Mononuclear cell (primary cell): ENCODE data around the gene EEF1A2. TPM values are rescaled to one million over a fixed set of nuclear protein-coding genes. Genes with fewer than 3 reads are reported as not detected.

Experiments
- H3K27me3 ChIP-seq: 2 replicates; pipeline ENCODE4 v1.6.0; 2011; ENCODE audit warnings: low read length, control low read depth; ENCODE audit not compliant: insufficient read depth
- H3K4me1 ChIP-seq: 2 replicates; pipeline ENCODE4 v1.5.1; 2011; ENCODE audit warnings: mild to moderate bottlenecking, low read length, control low read depth; ENCODE audit not compliant: insufficient read depth
- H3K4me3 ChIP-seq: 2 replicates; pipeline ENCODE4 v1.5.1; 2011; ENCODE audit warnings: mild to moderate bottlenecking, low read length, moderate library complexity
- H3K9me3 ChIP-seq: 2 replicates; pipeline ENCODE4 v1.5.1; 2011; ENCODE audit warnings: low read depth, mild to moderate bottlenecking, control low read depth, low read length
- total RNA-seq: library from RNA; depleted of rRNA; stranded (reverse); fragments of >200 nt; gene quantifications from one replicate; pipeline ENCODE4 v1.2.3, GENCODE V29; 2012

EEF1A2 gene
- total RNA-seq, 1 donor = 0.73 TPM

DNA sequence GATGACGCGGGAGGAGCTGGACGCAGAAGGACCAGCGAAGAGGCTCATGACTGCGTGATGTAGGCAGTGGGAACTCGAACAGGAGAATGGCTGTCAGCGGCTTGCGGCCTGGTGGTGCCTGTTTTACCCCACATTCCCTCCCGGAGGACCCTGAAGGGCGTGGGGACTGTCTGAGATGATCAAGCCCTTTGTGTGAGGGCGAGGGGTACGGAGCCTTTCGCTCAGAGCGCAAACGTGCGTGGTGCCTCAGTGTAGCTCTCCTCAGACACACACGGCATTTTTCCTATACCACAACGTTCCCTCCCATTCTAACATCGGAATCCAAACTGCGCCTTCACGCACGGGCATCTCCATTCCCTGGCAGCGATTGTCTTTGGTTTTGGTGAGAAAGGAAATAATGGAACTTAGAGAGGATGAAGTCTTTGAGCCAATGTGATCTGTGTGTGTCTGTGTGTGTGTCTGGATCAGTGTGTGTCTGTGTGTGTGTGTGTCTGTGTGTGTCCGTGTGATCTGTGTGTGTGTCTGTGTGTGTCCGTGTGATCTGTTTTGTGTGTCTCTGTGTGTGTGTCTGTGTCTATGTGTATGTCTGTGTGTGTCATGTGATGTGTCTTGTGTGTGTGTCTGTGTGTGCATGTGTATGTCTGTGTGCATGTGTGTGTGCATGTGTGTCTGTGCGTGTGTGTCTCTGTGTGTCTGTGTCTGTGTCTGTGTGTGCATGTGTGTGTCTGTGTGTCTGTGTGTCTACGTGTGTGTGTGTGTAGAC lies 33.0 kb upstream of the EEF1A2 start:
- H3K9me3 ChIP-seq = no peaks in the 10 kb centered on the region
- no peak overlapping the region for H3K4me3 ChIP-seq
- H3K27me3 ChIP-seq = no peaks in the 10 kb centered on the region
- H3K4me1 ChIP-seq = peaks cover 7% of the 10 kb centered on the region

DNA sequence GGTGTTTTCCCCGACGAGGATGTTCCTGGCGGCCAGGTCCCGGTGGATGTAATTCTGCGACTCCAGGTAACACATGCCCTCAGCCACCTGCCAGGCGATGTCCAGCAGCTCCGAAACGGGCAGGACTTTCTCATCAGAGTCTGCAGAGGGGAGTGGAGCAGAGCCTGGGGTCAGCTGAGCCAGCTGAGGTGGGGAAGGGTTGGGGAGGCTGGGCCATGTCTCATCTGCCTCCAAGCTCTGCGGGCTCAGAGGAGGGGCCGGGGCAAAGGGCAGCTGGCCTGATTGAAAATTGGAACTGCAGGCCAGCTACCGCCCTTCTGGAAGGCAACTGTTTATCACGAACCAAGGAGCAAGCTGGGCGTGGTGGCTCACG lies 31.9 kb upstream of the EEF1A2 start:
- H3K27me3 ChIP-seq = no peaks in the 10 kb centered on the region
- peaks cover 5% of the 10 kb centered on the region for H3K4me1 ChIP-seq
- no peak overlapping the region for H3K4me3 ChIP-seq
- no peaks in the 10 kb centered on the region for H3K9me3 ChIP-seq

- peaks cover 6% of the 10 kb centered on the region for H3K4me1 ChIP-seq
- no peak overlapping the region for H3K4me3 ChIP-seq
- no peaks in the 10 kb centered on the region for H3K27me3 ChIP-seq
- H3K9me3 ChIP-seq = no peaks in the 10 kb centered on the region
Observed at GRCh38 chr20:63529861-63530787, 31.2 kb upstream of the EEF1A2 start.

- Histone ChIP-seq H3K27me3 (no peaks in the 10 kb centered on the region), H3K9me3 (no peaks in the 10 kb centered on the region), H3K4me1 (peaks cover 6% of the 10 kb centered on the region), H3K4me3 (no peak overlapping the region)
Observed at GRCh38 chr20:63529180-63529860, 30.4 kb upstream of the EEF1A2 start.

- Histone ChIP-seq H3K4me3 (no peak overlapping the region), H3K9me3 (no peaks in the 10 kb centered on the region), H3K27me3 (no peaks in the 10 kb centered on the region), H3K4me1 (peaks cover 10% of the 10 kb centered on the region)
Observed at GRCh38 chr20:63527184-63527583, 28.3 kb upstream of the EEF1A2 start.

DNA sequence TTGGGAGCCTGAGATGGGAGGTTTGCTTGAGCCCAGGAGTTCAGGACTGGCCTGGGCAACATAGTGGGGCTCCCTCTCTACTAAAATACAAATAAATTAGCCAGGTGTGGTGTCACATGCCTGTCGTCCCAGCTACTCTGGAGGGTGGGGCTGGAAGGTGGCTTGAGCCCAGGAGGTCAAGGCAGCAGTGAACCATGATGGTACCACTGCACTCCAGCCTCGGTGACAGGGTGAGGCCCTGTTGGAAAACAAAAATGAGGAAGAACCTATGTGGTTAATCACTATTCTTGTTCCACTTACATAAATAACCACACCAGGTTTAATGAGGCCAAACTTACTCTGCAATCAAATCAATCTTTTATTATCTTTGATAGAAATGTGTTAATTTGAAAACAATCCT lies 27.1 kb upstream of the EEF1A2 start:
- Histone ChIP-seq H3K4me3 (no peak overlapping the region), H3K9me3 (no peaks in the 10 kb centered on the region), H3K27me3 (no peaks in the 10 kb centered on the region), H3K4me1 (peaks cover 20% of the 10 kb centered on the region)

GRCh38 chr20:63525185-63525584 lies 26.3 kb upstream of the EEF1A2 start:
- no peak overlapping the region for H3K4me3 ChIP-seq
- no peaks in the 10 kb centered on the region for H3K9me3 ChIP-seq
- H3K4me1 ChIP-seq = peaks cover 20% of the 10 kb centered on the region
- H3K27me3 ChIP-seq = no peaks in the 10 kb centered on the region

GRCh38 chr20:63522981-63523611 lies 24.2 kb upstream of the EEF1A2 start:
- H3K9me3 ChIP-seq = no peaks in the 10 kb centered on the region
- H3K4me3 ChIP-seq = no peak overlapping the region
- no peaks in the 10 kb centered on the region for H3K27me3 ChIP-seq
- H3K4me1 ChIP-seq = peaks cover 27% of the 10 kb centered on the region

GRCh38 chr20:63522091-63522868 lies 23.4 kb upstream of the EEF1A2 start:
- Histone ChIP-seq H3K4me1 (peaks cover 27% of the 10 kb centered on the region), H3K9me3 (no peaks in the 10 kb centered on the region), H3K4me3 (no peak overlapping the region), H3K27me3 (no peaks in the 10 kb centered on the region)

GRCh38 chr20:63521602-63522001 lies 22.7 kb upstream of the EEF1A2 start:
- H3K4me1 ChIP-seq = peaks cover 27% of the 10 kb centered on the region
- H3K4me3 ChIP-seq = peak overlapping the region; percentile 53

GRCh38 chr20:63520934-63521601 lies 22.2 kb upstream of the EEF1A2 start:
- no peaks in the 10 kb centered on the region for H3K27me3 ChIP-seq
- H3K4me1 ChIP-seq = peaks cover 25% of the 10 kb centered on the region
- H3K9me3 ChIP-seq = no peaks in the 10 kb centered on the region
- H3K4me3 ChIP-seq = peak overlapping the region; percentile 53

More at GRCh38 chr20:63521602-63522001, 22.7 kb upstream of the EEF1A2 start:
- H3K27me3 ChIP-seq = no peaks in the 10 kb centered on the region
- H3K9me3 ChIP-seq = no peaks in the 10 kb centered on the region

- no peaks in the 10 kb centered on the region for H3K9me3 ChIP-seq
- H3K27me3 ChIP-seq = no peaks in the 10 kb centered on the region
- peak within 1 kb of the TSS; percentile 53 for H3K4me3 ChIP-seq
- peaks cover 21% of the 10 kb centered on the region for H3K4me1 ChIP-seq
Observed at GRCh38 chr20:63520504-63520933, 21.6 kb upstream of the EEF1A2 start, which contains the start of gene PPDPF. TSS of gene PPDPF (plus strand) at chr20:63520765. CDS start at chr20:63521309, 544 bp downstream.

DNA sequence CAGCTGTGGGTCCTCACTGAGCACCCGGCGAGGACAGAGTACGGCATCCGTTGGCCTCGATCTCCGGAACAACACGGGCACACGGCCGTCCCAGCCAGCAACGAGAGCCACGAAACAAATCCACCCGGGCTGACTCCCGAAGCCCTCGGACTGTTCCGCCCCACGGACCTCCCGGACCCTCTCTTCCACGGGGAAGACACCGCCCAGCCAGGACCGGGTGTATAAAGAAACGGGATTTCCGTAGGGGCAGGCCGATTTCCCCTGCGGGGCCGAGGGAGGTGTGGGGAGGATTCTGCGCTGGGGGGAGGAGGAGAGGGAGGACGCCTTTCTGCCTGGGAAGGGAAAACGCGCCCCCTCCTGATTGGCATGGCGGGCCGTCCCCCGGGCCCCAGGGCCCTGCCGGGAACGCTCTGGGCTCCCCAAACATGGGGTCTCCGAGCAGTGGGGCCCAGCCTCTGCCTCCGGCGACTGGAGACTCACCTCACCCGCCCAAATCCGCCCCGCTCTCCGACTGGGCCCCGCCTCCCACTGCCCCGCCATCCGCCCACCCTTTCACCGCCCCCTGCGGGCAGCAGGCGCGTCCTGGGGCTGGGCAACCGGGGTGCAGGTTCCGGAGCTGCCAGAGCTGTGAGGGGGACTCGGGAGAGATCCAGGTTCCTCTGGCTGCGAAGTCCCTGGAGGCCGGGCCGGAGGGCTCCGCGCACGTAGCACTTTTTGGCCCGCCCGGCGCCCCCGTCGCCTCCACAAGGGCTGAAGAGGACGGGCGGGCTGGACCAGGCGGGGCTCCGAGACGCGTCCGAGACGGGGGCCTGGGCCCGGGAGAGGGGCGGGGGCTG lies 21.0 kb upstream of the EEF1A2 start:
- Histone ChIP-seq H3K9me3 (no peaks in the 10 kb centered on the region), H3K4me3 (peak overlapping the region; percentile 53)

More for the DNA sequence above, 21.0 kb upstream of the EEF1A2 start:
- H3K4me1 ChIP-seq = peaks cover 21% of the 10 kb centered on the region
- H3K27me3 ChIP-seq = no peaks in the 10 kb centered on the region
